ENCODE results near the gene RBM3.

Gene RBM3

DNA sequence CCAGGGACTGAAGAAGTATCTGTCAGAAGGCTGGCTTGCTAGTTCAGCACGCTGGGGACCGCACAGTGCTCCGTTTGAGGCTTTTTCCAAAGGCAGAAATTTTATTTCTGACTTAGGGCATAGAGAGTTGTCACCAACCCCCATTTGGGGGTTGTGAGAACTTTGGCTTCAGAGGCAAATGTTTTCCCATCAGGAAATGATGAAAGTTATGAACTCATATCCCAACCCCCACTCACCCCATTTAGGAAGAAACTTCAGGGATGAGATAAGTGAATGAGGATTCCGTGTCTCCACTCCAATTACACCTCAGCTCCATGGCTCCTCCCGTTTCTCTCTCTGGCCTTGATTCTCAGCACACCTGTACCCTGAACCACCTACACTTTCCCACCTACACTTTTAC is 18.7 kb downstream of the RBM3 start:
- TF ChIP-seq, protein P1, sequence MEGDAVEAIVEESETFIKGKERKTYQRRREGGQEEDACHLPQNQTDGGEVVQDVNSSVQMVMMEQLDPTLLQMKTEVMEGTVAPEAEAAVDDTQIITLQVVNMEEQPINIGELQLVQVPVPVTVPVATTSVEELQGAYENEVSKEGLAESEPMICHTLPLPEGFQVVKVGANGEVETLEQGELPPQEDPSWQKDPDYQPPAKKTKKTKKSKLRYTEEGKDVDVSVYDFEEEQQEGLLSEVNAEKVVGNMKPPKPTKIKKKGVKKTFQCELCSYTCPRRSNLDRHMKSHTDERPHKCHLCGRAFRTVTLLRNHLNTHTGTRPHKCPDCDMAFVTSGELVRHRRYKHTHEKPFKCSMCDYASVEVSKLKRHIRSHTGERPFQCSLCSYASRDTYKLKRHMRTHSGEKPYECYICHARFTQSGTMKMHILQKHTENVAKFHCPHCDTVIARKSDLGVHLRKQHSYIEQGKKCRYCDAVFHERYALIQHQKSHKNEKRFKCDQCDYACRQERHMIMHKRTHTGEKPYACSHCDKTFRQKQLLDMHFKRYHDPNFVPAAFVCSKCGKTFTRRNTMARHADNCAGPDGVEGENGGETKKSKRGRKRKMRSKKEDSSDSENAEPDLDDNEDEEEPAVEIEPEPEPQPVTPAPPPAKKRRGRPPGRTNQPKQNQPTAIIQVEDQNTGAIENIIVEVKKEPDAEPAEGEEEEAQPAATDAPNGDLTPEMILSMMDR (IDR thresholded peaks at IDR 0.05; ENCODE audit: insufficient read depth, low read length, poor library complexity, severe bottlenecking): no peak
- H3K4me3 ChIP-seq (replicated peaks; ENCODE audit: low read depth, low read length): no peak overlapping the region
- no peaks in the 10 kb centered on the region for H3K36me3 ChIP-seq (ENCODE audit: control insufficient read depth, insufficient read depth, low read length)
- DNase-seq (ENCODE audit: extremely low read depth, insufficient read length): no peak
- H3K27me3 ChIP-seq (replicated peaks; ENCODE audit: control insufficient read depth, insufficient read depth, low read length): no peaks in the 10 kb centered on the region

DNA sequence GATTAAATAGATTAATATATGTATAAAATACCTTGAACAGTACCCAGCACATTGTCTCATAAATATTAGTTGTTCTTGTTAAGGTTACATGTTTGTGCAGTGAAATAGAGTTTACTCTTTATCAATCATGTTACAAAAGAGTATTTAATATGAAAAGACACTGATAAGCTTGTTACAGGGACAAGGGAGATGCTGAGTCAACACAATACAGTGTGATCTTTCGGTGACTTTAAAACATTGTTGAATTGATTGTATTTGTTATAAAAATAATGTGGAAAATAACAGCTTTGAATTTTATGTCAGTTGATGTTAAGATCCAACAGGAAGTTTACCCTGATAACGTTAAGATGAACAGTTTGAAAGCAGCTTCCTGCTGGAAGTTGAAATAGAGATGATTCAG is 21.6 kb downstream of the RBM3 start:
- H3K36me3 ChIP-seq (ENCODE audit: control insufficient read depth, insufficient read depth, low read length): peaks cover 2% of the 10 kb centered on the region
- no peak for DNase-seq (ENCODE audit: extremely low read depth, insufficient read length)
- H3K4me3 ChIP-seq (replicated peaks; ENCODE audit: low read depth, low read length): no peak overlapping the region
- TF ChIP-seq, protein P1 (IDR thresholded peaks at IDR 0.05; ENCODE audit: insufficient read depth, low read length, poor library complexity, severe bottlenecking): no peak
- H3K27me3 ChIP-seq (replicated peaks; ENCODE audit: control insufficient read depth, insufficient read depth, low read length): no peaks in the 10 kb centered on the region

DNA sequence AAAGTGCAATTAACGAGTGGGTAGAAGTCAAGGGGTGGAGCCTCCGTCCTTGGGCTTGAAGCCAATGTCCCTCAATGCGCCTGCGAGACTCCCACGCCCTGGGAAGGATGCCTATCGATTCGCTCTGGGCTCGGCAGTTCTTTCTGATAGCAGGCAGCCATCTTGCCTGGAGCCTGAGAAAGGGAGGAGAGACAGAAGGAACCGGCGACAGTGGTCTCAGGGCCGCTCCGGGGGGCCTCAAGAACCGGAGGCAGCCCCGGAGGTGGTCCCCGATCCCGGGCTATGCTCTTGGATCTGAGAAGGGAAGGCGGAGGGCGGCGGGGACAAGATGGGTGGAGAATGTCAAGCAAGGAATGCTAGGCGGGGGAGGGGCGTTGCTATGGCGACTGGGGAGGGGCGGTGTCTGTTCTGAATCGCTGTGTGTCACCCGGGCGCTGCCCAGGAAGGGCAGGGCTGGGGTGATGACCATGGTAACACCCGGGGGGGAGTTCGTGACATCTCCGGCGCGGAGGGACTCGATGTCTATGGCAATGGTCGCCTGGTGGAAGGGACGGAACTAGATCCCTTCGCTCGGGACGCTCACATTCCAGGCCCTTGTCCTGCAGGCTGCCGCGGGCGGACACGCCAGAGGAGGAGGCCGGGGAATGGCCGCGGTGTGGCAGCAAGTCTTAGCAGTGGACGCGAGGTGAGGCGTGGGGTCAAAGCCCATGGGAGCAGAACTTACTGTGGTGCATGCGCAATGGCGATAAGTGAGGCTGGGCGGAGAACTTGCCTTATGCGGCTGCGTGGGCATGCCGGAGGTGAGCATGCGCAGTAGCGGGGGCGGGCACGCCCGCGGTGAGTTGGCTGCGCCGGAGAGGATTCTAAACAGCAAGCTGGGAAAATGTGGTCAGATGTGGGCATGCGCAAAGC is 23.3 kb downstream of the RBM3 start, which contains the start of gene WDR13:
Gene WDR13, plus strand, starts transcription at position 140 of the 912 bp plus-strand sequence. Its CDS starts 505 bp downstream, at position 645.
- Histone ChIP-seq H3K27me3 (replicated peaks; ENCODE audit: control insufficient read depth, insufficient read depth, low read length) (no peaks in the 10 kb centered on the region), H3K36me3 (ENCODE audit: control insufficient read depth, insufficient read depth, low read length) (peaks cover 2% of the 10 kb centered on the region), H3K4me3 (replicated peaks; ENCODE audit: low read depth, low read length) (peak within 1 kb of the TSS; percentile 89)
- TF ChIP-seq, protein P1 (IDR thresholded peaks at IDR 0.05; ENCODE audit: insufficient read depth, low read length, poor library complexity, severe bottlenecking): no peak
- DNase-seq (ENCODE audit: extremely low read depth, insufficient read length): peak; percentile 94

DNA sequence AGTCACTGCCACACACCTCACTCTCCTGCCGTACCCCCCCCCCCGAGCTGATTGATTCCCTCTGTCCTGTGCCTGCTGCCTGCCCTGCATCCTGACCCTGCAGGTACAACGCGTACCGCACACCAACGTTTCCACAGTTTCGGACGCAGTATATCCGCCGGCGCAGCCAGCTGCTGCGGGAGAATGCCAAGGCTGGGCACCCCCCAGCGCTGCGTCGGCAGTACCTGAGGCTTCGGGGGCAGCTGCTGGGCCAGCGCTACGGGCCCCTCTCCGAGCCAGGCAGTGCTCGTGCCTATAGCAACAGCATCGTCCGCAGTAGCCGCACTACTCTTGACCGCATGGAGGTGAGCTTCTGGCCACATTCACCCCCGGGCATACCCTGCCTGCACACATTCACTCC is 24.3 kb downstream of the RBM3 start:
- TF ChIP-seq, protein P1 (IDR thresholded peaks at IDR 0.05; ENCODE audit: insufficient read depth, low read length, poor library complexity, severe bottlenecking): no peak
- H3K36me3 ChIP-seq (ENCODE audit: control insufficient read depth, insufficient read depth, low read length): peaks cover 2% of the 10 kb centered on the region
- H3K4me3 ChIP-seq (replicated peaks; ENCODE audit: low read depth, low read length): peak overlapping the region; percentile 89
- no peaks in the 10 kb centered on the region for H3K27me3 ChIP-seq (replicated peaks; ENCODE audit: control insufficient read depth, insufficient read depth, low read length)
- DNase-seq (ENCODE audit: extremely low read depth, insufficient read length): no peak

DNA sequence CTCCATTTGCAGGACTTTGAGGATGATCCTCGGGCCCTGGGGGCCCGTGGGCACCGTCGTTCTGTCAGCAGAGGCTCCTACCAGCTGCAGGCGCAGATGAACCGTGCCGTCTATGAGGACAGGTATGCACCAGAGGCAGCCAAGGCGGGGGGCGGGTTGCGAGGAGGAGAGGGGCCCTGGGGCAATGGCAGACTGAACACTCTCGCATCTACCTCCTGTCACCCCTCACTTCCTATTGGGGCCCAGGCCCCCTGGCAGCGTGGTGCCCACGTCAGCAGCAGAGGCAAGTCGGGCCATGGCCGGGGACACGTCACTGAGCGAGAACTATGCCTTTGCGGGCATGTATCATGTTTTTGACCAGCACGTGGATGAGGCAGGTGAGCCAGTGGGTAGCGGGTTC is 25.1 kb downstream of the RBM3 start:
- Histone ChIP-seq H3K36me3 (ENCODE audit: control insufficient read depth, insufficient read depth, low read length) (peaks cover 2% of the 10 kb centered on the region), H3K27me3 (replicated peaks; ENCODE audit: control insufficient read depth, insufficient read depth, low read length) (no peaks in the 10 kb centered on the region), H3K4me3 (replicated peaks; ENCODE audit: low read depth, low read length) (no peak overlapping the region)
- TF ChIP-seq, protein P1 (IDR thresholded peaks at IDR 0.05; ENCODE audit: insufficient read depth, low read length, poor library complexity, severe bottlenecking): no peak
- no peak for DNase-seq (ENCODE audit: extremely low read depth, insufficient read length)

Measured in GM06990 (cell line).